Activated naive CD8-positive, alpha-beta T cell treated with anti-CD3 and anti-CD28 coated beads, Interleukin-2, amount 50 U/mL, for 24 hours (primary cell): ENCODE results near the gene SAG.

Experiments
- ATAC-seq: fragments of 150-1000 bp; cut with Tn5 transposase; one replicate; pipeline ENCODE4 v1.10.0; 2021
- DNase-seq: peaks from one replicate; pipeline ENCODE4 v3.0.0; 2021
- H3K27ac Mint-ChIP-seq: one replicate; pipeline ENCODE4 v1.8.0; 2021; ENCODE audit warnings: mild to moderate bottlenecking, mixed read lengths
- H3K27me3 Mint-ChIP-seq: one replicate; pipeline ENCODE4 v1.8.0; 2021; ENCODE audit warnings: mixed read lengths
- H3K36me3 Mint-ChIP-seq: one replicate; pipeline ENCODE4 v1.8.0; 2021; ENCODE audit warnings: low read depth, mixed read lengths
- H3K4me1 Mint-ChIP-seq: one replicate; pipeline ENCODE4 v1.8.0; 2021; ENCODE audit warnings: mixed read lengths
- H3K4me3 Mint-ChIP-seq: one replicate; pipeline ENCODE4 v1.8.0; 2021; ENCODE audit warnings: mild to moderate bottlenecking, moderate library complexity, mixed read lengths
- H3K9me3 Mint-ChIP-seq: one replicate; pipeline ENCODE4 v1.8.0; 2021; ENCODE audit warnings: mixed read lengths

SAG gene

DNA sequence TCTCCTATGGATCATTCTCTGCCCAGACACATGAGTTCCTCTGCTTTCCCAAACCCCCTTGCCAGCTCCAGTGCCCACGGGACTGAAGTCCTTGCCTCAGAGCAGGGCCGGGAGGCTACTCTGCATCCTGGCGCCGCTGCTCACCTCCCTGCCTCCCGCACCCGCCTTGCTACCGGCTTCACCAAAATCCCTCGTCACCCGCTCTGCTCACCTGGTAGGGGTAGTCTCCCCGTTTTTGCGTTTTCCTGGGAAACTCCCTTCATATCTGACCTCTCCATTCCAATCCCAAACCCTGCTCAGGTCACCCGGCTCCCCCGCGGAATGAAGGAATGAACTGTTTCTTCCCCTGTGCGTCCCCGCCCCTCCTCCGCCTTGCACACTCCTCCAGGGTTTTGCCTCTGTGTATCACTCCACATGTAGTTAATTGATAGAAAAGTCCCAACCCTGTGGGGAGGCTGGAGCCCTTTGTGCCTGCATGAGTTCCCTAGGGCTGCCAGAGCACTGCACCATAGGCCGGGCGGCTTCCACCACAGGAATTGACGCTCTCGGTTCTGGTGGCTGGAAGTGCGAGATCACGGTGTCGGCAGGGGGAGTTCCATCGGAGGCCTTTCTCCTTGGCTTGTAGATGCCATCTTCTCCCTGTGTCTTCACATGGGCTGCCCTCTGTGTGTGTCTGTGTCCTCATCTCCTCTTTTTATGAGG is 44.7 kb downstream of the SAG start:
- Mint-ChIP-seq H3K27ac (no peak overlapping the region), H3K36me3 (peaks cover 22% of the 10 kb centered on the region), H3K9me3 (no peaks in the 10 kb centered on the region), H3K4me1 (peaks cover 74% of the 10 kb centered on the region), H3K27me3 (no peaks in the 10 kb centered on the region), H3K4me3 (no peak overlapping the region)
- DNase-seq, result no peak
- no peak for ATAC-seq

DNA sequence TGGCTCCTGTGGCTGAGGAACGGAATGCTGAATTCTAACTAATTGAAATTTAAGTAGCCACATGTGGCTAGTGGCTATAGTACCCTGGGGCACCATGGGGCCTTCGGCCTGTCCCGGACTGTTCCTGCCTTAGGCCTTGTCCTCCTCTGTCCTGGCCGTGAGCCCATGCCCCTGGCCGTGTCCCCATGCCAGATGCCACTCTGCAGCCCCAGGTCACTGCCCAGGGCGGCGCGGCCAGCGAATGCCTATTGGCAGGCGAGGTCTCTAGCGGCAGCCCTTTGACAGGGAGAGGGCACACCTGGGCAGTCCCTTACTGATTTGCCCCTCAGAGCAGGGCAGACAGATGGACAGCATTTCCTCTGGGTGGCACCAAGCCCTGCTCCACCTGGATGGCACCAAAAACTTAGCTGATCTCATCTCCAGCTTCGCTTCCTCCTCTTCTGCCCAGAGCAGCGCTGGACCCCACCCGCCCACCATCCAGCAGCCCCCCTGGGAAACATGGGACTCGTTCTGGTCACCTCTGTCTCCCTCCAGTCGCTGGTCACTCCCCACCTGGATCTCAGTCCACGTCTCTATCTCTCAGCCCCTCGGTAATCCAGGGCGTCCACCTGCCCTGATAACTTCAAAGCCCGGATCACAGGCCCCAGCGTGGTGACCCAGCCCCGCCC is 45.6 kb downstream of the SAG start:
- Mint-ChIP-seq H3K27me3 (no peaks in the 10 kb centered on the region), H3K4me1 (peaks cover 81% of the 10 kb centered on the region), H3K4me3 (peak overlapping the region; percentile 87), H3K36me3 (peaks cover 29% of the 10 kb centered on the region), H3K27ac (peak overlapping the region; percentile 90), H3K9me3 (no peaks in the 10 kb centered on the region)
- no peak for DNase-seq
- ATAC-seq, result no peak

DNA sequence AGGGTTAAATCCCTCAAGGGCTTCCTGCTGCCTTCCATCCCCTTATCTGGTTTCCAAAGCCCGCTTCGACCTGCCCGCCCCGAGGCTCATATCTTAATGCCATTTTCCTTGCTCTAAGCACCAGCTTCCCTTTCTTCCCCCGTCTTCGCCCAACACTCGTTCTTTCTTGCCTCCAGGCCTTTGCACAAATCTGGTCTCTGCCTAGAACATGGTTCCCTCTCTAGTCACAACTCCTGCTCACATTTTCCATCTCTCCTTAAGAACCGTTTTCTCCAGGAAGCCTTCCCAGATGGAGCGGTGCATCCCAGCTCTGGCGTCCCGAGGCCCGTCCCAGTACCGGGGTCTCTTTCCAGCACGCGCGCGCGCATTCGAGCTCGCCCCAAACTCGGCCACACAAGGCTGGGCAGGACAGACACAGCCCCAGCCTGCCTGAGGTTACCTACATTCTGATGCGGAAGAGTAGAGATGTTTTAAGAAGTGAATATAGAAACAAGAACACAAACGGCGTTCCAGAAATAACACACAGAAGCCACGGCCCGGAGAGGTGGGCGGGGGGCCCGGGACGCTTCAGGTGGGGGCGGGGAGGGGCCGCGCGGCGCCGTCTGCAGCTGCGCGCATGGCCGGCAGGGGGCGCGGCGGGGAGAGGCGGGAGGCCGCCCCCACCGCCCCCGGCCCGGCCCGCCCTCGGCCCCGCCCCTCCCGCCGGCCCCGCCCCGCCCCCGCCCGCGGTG is 46.3 kb downstream of the SAG start, which contains the start of gene DGKD:
Gene DGKD, plus strand, starts transcription at position 726 of the 731 bp plus-strand sequence. CDS start 25 bp downstream, outside the sequence.
- Mint-ChIP-seq H3K27ac (peak within 1 kb of the TSS; percentile 90), H3K36me3 (peaks cover 36% of the 10 kb centered on the region), H3K9me3 (no peaks in the 10 kb centered on the region), H3K27me3 (no peaks in the 10 kb centered on the region), H3K4me1 (peaks cover 82% of the 10 kb centered on the region), H3K4me3 (peak within 1 kb of the TSS; percentile 87)
- DNase-seq (peak; percentile 80), ATAC-seq (peak; percentile 44)

DNA sequence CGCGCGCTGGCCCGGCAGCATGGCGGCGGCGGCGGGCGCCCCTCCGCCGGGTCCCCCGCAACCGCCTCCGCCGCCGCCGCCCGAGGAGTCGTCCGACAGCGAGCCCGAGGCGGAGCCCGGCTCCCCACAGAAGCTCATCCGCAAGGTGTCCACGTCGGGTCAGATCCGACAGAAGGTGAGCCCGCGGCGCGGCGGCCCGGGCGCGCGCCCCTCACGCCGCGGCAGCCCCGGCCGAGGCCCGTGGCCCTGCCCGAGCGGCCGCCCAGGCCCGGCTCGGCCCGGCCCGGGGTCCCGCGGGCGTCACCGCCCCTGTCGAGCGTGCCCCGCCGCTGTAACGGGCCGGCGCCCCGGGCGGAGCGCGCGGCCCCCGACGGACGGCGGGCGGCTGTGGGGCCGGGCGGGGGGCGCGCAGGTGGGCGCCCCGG is 46.9 kb downstream of the SAG start:
- DNase-seq (no peak), ATAC-seq (no peak)
- Mint-ChIP-seq H3K4me1 (peaks cover 82% of the 10 kb centered on the region), H3K9me3 (no peaks in the 10 kb centered on the region), H3K27ac (no peak overlapping the region), H3K27me3 (no peaks in the 10 kb centered on the region), H3K36me3 (peaks cover 37% of the 10 kb centered on the region), H3K4me3 (peak overlapping the region; percentile 19)

DNA sequence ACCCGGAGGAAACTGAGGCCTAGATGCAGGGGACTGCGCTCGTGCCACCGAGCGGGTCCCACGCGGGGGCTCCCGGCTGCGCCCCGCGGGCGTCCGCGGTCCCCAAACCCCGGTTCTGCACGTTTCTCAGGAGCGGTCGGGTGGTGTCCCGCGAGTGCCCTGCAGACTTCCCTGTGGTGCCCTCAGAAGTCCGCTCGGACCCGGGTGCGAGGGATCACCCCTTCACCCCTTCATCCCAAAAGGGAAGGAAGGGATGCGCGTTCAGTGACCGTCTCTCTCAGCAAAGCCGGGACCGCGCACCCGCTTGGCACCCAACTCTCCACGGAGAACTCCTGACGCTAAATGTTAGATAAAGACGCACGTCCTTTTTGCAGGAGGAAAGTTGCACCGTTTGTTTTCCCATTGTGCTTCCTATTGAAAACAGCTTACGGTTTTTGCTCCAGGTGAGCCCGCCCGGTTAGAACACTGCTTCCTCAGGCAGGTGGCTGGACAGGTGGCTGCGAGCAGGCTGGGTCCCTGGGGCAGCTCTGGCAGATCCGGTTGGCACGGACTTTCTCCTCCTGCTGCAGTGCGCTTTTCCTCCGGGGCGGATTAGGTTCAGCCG is 47.5 kb downstream of the SAG start:
- Mint-ChIP-seq H3K9me3 (no peaks in the 10 kb centered on the region), H3K36me3 (peaks cover 42% of the 10 kb centered on the region), H3K4me1 (peaks cover 82% of the 10 kb centered on the region), H3K27me3 (no peaks in the 10 kb centered on the region), H3K4me3 (peak overlapping the region; percentile 87), H3K27ac (peak overlapping the region; percentile 82)
- no peak for DNase-seq
- ATAC-seq, result no peak

DNA sequence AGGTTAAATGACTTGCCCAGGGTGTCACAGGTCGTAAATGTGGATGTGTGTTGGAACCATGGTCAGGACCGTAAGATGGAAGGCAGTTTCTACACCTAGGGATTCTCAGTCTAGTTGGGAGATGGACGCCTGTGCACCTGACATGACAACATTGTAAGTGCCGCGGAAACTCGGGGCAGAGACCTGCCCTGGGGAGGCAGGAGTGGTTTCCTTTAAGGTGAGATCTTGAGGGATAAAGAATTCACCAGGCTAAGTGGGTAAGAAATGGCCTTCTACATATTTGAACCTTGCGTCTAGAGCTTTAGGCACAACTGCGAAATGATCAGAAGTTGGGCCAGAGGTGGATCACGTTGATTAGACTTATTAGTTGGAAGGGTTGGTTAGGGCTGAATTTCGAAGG is 48.3 kb downstream of the SAG start:
- Mint-ChIP-seq H3K27ac (peak overlapping the region; percentile 82), H3K9me3 (no peaks in the 10 kb centered on the region), H3K4me1 (peaks cover 77% of the 10 kb centered on the region), H3K4me3 (peak overlapping the region; percentile 87), H3K36me3 (peaks cover 46% of the 10 kb centered on the region), H3K27me3 (no peaks in the 10 kb centered on the region)
- ATAC-seq, result no peak
- DNase-seq, result no peak

DNA sequence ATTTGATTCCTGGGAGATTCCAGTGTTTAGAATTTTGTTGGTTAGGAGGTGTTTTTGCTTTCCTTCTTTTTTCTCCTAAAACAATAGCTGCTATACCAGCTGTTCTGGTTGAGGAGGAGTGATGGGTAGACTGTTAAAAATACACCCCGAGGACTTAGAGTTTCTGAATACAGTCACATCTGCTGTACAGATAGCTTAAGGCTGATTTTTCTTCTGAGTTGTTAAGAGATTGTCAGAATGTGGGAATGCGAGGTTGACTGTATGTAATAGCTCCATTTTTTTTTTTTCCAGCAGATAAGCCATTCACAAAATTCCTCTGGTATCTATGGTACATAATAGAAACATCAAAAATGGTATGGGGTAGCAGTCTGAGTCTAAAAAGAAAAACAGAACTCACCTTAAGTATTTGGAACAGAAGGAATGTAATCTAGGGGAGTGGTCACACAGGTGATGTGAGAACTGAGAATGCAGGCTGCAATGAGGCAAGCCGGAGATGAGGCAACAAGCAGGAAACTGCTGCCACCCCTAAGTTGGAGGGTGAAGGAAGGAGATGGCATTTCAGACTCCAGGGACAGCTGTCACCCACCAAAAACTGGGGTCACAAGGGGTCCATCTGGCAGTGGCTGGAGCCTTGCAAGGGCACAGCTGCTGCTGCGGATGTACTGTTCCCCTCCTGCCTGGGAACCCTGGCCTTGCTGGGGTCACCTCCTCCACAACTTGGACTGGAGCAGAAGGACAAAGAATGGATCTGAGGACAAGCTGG is 49.1 kb downstream of the SAG start:
- H3K27ac Mint-ChIP-seq, result peak overlapping the region; percentile 82
- DNase-seq (no peak), ATAC-seq (no peak)
- peak overlapping the region; percentile 87 for H3K4me3 Mint-ChIP-seq
- H3K4me1 Mint-ChIP-seq, result peaks cover 77% of the 10 kb centered on the region
- H3K9me3 Mint-ChIP-seq, result no peaks in the 10 kb centered on the region
- peaks cover 50% of the 10 kb centered on the region for H3K36me3 Mint-ChIP-seq
- no peaks in the 10 kb centered on the region for H3K27me3 Mint-ChIP-seq

DNA sequence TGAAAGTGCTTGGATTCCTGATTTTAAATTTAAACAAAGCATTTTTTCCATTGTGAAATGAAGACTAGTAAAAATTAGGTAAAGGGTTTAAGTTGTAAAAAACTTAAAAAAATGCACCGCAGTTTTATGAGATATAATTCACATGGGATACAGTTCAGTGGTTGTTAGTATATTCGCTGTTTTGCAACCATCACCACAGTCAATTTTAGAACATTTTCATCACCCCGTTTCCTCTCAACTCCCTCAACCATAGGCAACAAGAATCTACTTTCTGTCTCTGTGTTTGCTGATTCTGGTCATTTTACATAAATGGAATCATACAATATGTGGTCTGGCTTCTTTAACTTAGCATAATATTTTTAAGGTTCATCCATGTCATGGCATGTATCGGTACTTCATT is 50.7 kb downstream of the SAG start:
- Mint-ChIP-seq H3K27ac (peak overlapping the region; percentile 53), H3K4me1 (peaks cover 71% of the 10 kb centered on the region)

DNA sequence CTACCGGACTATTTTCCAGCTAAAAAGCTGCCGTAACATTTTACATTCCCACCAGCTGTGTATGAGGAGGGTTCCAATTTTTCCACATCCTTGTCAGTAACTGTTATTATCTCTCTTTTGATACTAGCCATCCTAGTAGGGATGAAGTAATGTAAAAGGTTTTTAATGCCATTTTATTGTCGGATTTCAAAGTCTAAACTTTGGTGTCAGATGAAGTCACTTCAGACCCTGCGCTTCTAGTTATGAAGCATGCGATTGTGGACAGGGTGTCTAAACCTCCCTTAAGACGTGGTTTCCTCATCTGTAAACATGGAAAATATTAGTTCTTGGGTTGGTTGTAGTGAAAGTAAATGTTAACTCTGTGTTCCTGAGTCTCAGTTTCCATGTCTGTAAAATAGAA is 51.3 kb downstream of the SAG start:
- Mint-ChIP-seq H3K4me1 (peaks cover 70% of the 10 kb centered on the region), H3K27ac (peak overlapping the region; percentile 53)
- no peak for DNase-seq

More for the DNA sequence above, 50.7 kb downstream of the SAG start:
- ATAC-seq (no peak), DNase-seq (no peak)
- Mint-ChIP-seq H3K4me3 (peak overlapping the region; percentile 87), H3K9me3 (no peaks in the 10 kb centered on the region), H3K36me3 (peaks cover 58% of the 10 kb centered on the region), H3K27me3 (no peaks in the 10 kb centered on the region)

DNA sequence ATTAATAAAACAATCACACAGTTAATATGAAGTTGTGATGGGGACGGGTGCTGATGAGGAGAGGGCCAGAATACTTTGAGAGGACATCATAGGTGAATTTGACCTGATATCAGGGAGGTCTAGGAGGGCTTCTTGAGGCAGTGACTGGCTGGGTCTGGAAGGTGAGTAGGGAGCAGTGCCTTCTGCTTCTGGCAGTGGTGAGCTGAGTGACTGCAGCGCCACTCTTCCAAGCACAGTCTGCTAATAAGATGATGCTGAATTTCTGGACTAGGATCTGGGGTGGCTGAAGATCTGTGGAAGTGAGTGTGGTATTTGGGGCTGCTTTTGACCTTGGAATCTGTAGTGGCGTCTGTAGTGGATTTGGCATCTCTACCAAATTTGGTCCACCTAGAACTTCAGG is 52.2 kb downstream of the SAG start:
- DNase-seq (no peak), ATAC-seq (no peak)
- H3K36me3 Mint-ChIP-seq, result peaks cover 71% of the 10 kb centered on the region
- peak overlapping the region; percentile 53 for H3K27ac Mint-ChIP-seq
- H3K9me3 Mint-ChIP-seq, result peaks cover 4% of the 10 kb centered on the region
- no peaks in the 10 kb centered on the region for H3K27me3 Mint-ChIP-seq
- peaks cover 73% of the 10 kb centered on the region for H3K4me1 Mint-ChIP-seq
- no peak overlapping the region for H3K4me3 Mint-ChIP-seq

More for the DNA sequence above, 51.3 kb downstream of the SAG start:
- peak; percentile 63 for ATAC-seq
- Mint-ChIP-seq H3K36me3 (peaks cover 64% of the 10 kb centered on the region), H3K27me3 (no peaks in the 10 kb centered on the region), H3K9me3 (peaks cover 4% of the 10 kb centered on the region), H3K4me3 (peak overlapping the region; percentile 87)

DNA sequence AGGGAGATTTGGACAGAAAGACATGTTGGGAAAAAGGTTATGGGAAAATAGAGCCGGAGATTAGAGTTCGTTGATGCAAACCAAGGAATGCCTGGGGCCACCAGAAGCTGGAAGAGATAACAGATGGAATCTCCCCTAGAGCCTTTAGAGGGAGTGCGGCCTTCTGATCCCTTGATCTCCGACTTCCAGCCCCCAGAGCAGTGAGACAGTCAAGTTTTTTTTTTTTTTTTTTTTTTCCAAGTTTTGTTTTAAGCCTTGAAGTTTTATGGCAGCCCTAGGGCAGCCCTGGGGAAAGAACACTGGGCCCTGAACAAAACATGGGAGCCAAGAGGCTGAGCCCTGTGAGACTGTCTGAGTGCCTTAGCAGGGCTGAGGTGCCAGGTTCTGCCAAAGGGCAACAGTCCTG is 53.2 kb downstream of the SAG start:
- H3K27me3 Mint-ChIP-seq, result no peaks in the 10 kb centered on the region
- peak overlapping the region; percentile 41 for H3K27ac Mint-ChIP-seq
- peaks cover 4% of the 10 kb centered on the region for H3K9me3 Mint-ChIP-seq
- peaks cover 69% of the 10 kb centered on the region for H3K36me3 Mint-ChIP-seq
- peaks cover 75% of the 10 kb centered on the region for H3K4me1 Mint-ChIP-seq
- no peak for DNase-seq
- no peak for ATAC-seq
- H3K4me3 Mint-ChIP-seq, result no peak overlapping the region

DNA sequence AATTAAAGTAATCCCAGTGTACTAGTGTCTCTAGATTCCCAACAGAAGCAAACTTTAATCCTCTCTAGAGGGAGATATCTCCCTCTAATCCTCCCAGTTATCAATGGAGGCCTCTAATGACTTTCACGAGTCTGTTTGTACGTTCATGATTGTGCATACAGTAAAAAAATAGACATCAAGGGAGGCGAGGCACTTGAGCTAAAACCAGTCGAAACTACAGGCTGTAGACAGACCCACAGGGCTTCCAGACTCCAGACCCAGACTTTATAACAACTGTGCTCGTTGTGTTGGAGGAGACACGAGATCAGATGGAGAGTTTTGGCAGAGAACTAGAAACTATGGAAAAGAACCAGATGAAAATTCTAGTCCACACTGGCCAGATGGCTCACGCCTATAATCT is 53.7 kb downstream of the SAG start:
- DNase-seq (no peak), ATAC-seq (no peak)
- H3K27ac Mint-ChIP-seq, result no peak overlapping the region
- peaks cover 75% of the 10 kb centered on the region for H3K4me1 Mint-ChIP-seq
- H3K9me3 Mint-ChIP-seq, result peaks cover 4% of the 10 kb centered on the region
- H3K27me3 Mint-ChIP-seq, result no peaks in the 10 kb centered on the region
- H3K4me3 Mint-ChIP-seq, result no peak overlapping the region
- H3K36me3 Mint-ChIP-seq, result peaks cover 64% of the 10 kb centered on the region

DNA sequence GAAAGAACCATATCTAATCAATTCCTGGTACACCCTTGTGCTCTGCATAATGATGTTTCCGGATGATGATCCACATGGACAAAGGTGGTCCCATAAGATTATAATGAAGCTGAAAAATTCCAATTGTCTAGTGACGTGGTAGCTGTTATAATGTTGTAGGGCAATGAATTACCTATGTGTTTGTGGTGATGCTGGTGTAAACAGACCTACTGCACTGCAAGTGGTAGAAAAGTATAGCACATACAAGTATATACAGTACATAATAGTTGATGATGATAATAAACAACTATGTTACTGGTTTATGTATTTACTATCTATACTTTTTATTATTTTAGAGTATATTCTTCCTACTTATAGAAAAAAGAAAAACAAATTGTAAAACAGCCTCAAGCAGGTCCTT is 55.1 kb downstream of the SAG start:
- H3K4me3 Mint-ChIP-seq, result no peak overlapping the region
- no peak overlapping the region for H3K27ac Mint-ChIP-seq
- H3K27me3 Mint-ChIP-seq, result no peaks in the 10 kb centered on the region
- peaks cover 62% of the 10 kb centered on the region for H3K36me3 Mint-ChIP-seq
- peaks cover 4% of the 10 kb centered on the region for H3K9me3 Mint-ChIP-seq
- peaks cover 70% of the 10 kb centered on the region for H3K4me1 Mint-ChIP-seq
- DNase-seq (no peak), ATAC-seq (no peak)

DNA sequence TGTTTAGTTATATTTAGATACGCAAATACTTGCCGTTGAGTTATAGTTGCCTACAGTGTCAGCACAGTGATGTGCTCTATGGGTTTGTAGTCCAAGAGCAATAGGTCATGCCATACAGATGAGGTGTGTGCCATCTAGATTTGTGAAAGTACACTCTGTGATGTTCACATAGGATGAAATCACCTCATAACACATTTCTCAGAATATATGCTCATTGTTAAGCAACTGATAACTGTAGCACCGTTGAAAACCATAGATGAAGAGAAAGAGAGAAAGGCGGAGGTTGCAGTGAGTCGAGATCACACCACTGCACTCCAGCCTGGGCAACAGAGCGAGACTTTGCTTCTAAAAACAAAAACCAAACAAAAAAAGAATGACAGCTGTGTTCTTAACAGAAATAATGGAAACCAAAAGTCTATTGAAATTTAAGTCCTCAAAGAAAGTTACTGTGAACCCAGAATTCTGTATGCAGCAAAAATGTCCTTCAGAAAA is 56.2 kb downstream of the SAG start:
- peaks cover 70% of the 10 kb centered on the region for H3K4me1 Mint-ChIP-seq
- H3K27ac Mint-ChIP-seq, result no peak overlapping the region

More for the DNA sequence above, 56.2 kb downstream of the SAG start:
- Mint-ChIP-seq H3K36me3 (peaks cover 55% of the 10 kb centered on the region), H3K9me3 (peaks cover 4% of the 10 kb centered on the region), H3K4me3 (no peak overlapping the region), H3K27me3 (no peaks in the 10 kb centered on the region)
- no peak for DNase-seq
- ATAC-seq, result peak; percentile 25
